B cell (primary cell): ENCODE measurements around the gene ARHGAP15.

Experiments used
- CTCF ChIP-seq: fragments of 200-600 bp; IDR thresholded peaks from one replicate; pipeline ENCODE4 v1.8.0; 2022; ENCODE audit warnings: antibody characterized with exemption, mild to moderate bottlenecking
- EZH2 ChIP-seq: IDR thresholded peaks from 2 replicates; pipeline ENCODE4 v1.6.1; 2012; ENCODE audit warnings: borderline replicate concordance, low read depth, mild to moderate bottlenecking, moderate library complexity, low read length; ENCODE audit not compliant: insufficient read depth, poor library complexity, severe bottlenecking

DNA sequence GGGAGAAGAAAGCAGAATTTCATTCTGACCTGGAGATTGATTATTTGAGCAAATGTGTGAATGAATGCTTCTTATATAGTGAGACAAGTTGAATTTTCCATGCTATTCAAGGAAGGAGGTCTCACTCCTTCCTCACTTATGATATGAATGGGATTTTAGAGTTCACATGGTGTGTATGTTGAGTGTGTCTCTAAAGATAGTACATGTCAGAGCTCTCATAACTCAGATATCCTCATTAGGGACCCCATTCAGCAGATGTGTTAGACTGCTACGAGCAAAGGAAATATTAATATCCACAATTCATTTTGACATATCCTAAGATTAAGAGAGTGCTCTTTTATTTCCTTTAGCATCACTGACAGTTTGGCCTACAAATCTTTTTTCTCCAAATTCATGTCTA lies 368.5 kb downstream of the ARHGAP15 start:
- TF ChIP-seq CTCF, result no peak
- no peak for TF ChIP-seq EZH2
